H9 (cell line): ENCODE measurements around the gene IL5. TPM values are rescaled to one million over a fixed set of nuclear protein-coding genes. Genes with fewer than 3 reads are reported as not detected.

Experiments
- DNase-seq: peaks from one replicate; pipeline ENCODE4 v3.0.0-alpha.2; 2017
- H2AFZ ChIP-seq: one replicate; pipeline ENCODE4 v1.6.1; 2013; ENCODE audit warnings: mild to moderate bottlenecking, low read length, control low read depth, moderate library complexity
- H2AK5ac ChIP-seq: 2 replicates; pipeline ENCODE4 v1.6.1; 2013; ENCODE audit warnings: low read length, control low read depth, mixed read lengths; ENCODE audit not compliant: insufficient read length
- H2BK120ac ChIP-seq: one replicate; pipeline ENCODE4 v1.6.1; 2013; ENCODE audit warnings: low read depth, mild to moderate bottlenecking, low read length, control low read depth, inconsistent platforms; ENCODE audit not compliant: poor library complexity, severe bottlenecking
- H2BK12ac ChIP-seq: 2 replicates; pipeline ENCODE4 v1.6.1; 2013; ENCODE audit warnings: low read length, control low read depth, mixed read lengths, low read depth; ENCODE audit not compliant: insufficient read length
- H2BK15ac ChIP-seq: 2 replicates; pipeline ENCODE4 v1.6.1; 2013; ENCODE audit warnings: low read depth, low read length, control low read depth
- H2BK20ac ChIP-seq: one replicate; pipeline ENCODE4 v1.6.1; 2013; ENCODE audit warnings: low read depth, mild to moderate bottlenecking, low read length, control low read depth, inconsistent platforms; ENCODE audit not compliant: poor library complexity, severe bottlenecking
- H2BK5ac ChIP-seq: 2 replicates; pipeline ENCODE4 v1.6.1; 2013; ENCODE audit warnings: low read length, control low read depth, mixed read lengths; ENCODE audit not compliant: insufficient read length
- H3K14ac ChIP-seq: 2 replicates; pipeline ENCODE4 v1.6.1; 2013; ENCODE audit warnings: low read length, control low read depth; ENCODE audit not compliant: insufficient read depth
- H3K18ac ChIP-seq: 2 replicates; pipeline ENCODE4 v1.6.1; 2013; ENCODE audit warnings: low read depth, mild to moderate bottlenecking, mixed read lengths, low read length, control low read depth; ENCODE audit not compliant: insufficient read length
- H3K23ac ChIP-seq: 2 replicates; pipeline ENCODE4 v1.6.1; 2013; ENCODE audit warnings: low read length, control low read depth, mixed read lengths, low read depth; ENCODE audit not compliant: insufficient read length
- H3K23me2 ChIP-seq: 2 replicates; pipeline ENCODE4 v1.6.1; 2013; ENCODE audit warnings: low read depth, mild to moderate bottlenecking, mixed read lengths, low read length, control low read depth; ENCODE audit not compliant: insufficient read length, poor library complexity, severe bottlenecking
- H3K27ac ChIP-seq: 2 replicates; pipeline ENCODE4 v1.5.1; 2013; ENCODE audit warnings: low read length, control low read depth, mixed read lengths, low read depth; ENCODE audit not compliant: insufficient read length
- H3K27me3 ChIP-seq: 2 replicates; pipeline ENCODE4 v1.6.1; 2013; ENCODE audit warnings: low read length, control low read depth, inconsistent platforms; ENCODE audit not compliant: insufficient read depth
- H3K4ac ChIP-seq: 2 replicates; pipeline ENCODE4 v1.6.1; 2013; ENCODE audit warnings: low read depth, mild to moderate bottlenecking, control low read depth, inconsistent platforms, low read length, moderate library complexity
- H3K4me1 ChIP-seq: 2 replicates; pipeline ENCODE4 v1.6.1; 2013; ENCODE audit warnings: low read length, control low read depth, inconsistent platforms; ENCODE audit not compliant: insufficient read depth
- H3K4me2 ChIP-seq: 2 replicates; pipeline ENCODE4 v1.6.1; 2013; ENCODE audit warnings: low read length, control low read depth, mixed read lengths; ENCODE audit not compliant: insufficient read length, insufficient read depth
- H3K56ac ChIP-seq: 2 replicates; pipeline ENCODE4 v1.6.1; 2013; ENCODE audit warnings: low read depth, mild to moderate bottlenecking, mixed read lengths, low read length, control low read depth; ENCODE audit not compliant: insufficient read length
- H3K79me1 ChIP-seq: 2 replicates; pipeline ENCODE4 v1.6.1; 2013; ENCODE audit warnings: low read depth, mild to moderate bottlenecking, moderate library complexity, low read length, control low read depth, inconsistent platforms; ENCODE audit not compliant: insufficient read depth, poor library complexity, severe bottlenecking
- H3K79me2 ChIP-seq: 2 replicates; pipeline ENCODE4 v1.6.1; 2013; ENCODE audit warnings: low read length, control low read depth, inconsistent platforms; ENCODE audit not compliant: insufficient read depth
- H3K9ac ChIP-seq: 2 replicates; pipeline ENCODE4 v1.6.1; 2013; ENCODE audit warnings: low read length, control low read depth, mixed read lengths; ENCODE audit not compliant: insufficient read length; ENCODE audit errors: extremely low read depth
- H3K9me3 ChIP-seq: one replicate; pipeline ENCODE4 v1.6.1; 2013; ENCODE audit warnings: low read depth, low read length, inconsistent platforms; ENCODE audit not compliant: control insufficient read depth
- H3T11ph ChIP-seq: one replicate; pipeline ENCODE4 v1.6.1; 2013; ENCODE audit warnings: mild to moderate bottlenecking, low read length, control low read depth, inconsistent platforms
- H4K20me1 ChIP-seq: one replicate; pipeline ENCODE4 v1.6.1; 2013; ENCODE audit not compliant: control insufficient read depth, insufficient read length, insufficient read depth
- H4K5ac ChIP-seq: 2 replicates; pipeline ENCODE4 v1.6.1; 2013; ENCODE audit warnings: low read depth, mild to moderate bottlenecking, mixed read lengths, low read length, control low read depth; ENCODE audit not compliant: insufficient read length
- H4K8ac ChIP-seq: replicated peaks from 2 replicates; pipeline ENCODE4 v1.6.1; 2013; ENCODE audit warnings: low read length, control low read depth, mixed read lengths, low read depth; ENCODE audit not compliant: insufficient read length
- H4K91ac ChIP-seq: 2 replicates; pipeline ENCODE4 v1.6.1; 2013; ENCODE audit warnings: low read depth, mild to moderate bottlenecking, moderate library complexity, mixed read lengths, low read length, control low read depth; ENCODE audit not compliant: insufficient read length
- H3K27ac Mint-ChIP-seq, 3 experiments: 2 replicates in 2 of 3; 3 replicates in 1 of 3; pipeline ENCODE4 v1.8.0; 2020 to 2021; ENCODE audit warnings: mixed read lengths in 3 of 3, mild to moderate bottlenecking in 1 of 3, moderate library complexity in 1 of 3
- H3K27me3 Mint-ChIP-seq: 2 replicates; pipeline ENCODE4 v1.8.0; 2021; ENCODE audit warnings: low read depth, mild to moderate bottlenecking, moderate library complexity, mixed read lengths
- H3K36me3 Mint-ChIP-seq, 3 experiments: 2 replicates in 2 of 3; 3 replicates in 1 of 3; pipeline ENCODE4 v1.8.0; 2020 to 2021; ENCODE audit warnings: low read depth in 3 of 3, mixed read lengths in 3 of 3; ENCODE audit not compliant: insufficient read depth in 1 of 3
- H3K4me1 Mint-ChIP-seq, 2 experiments: 2 replicates each; pipeline ENCODE4 v1.8.0; 2020; ENCODE audit warnings: mixed read lengths in 2 of 2
- H3K4me3 Mint-ChIP-seq, 2 experiments: 2 replicates in 1 of 2; 3 replicates in 1 of 2; pipeline ENCODE4 v1.8.0; 2020 to 2021; ENCODE audit warnings: mild to moderate bottlenecking in 2 of 2, mixed read lengths in 2 of 2, moderate library complexity in 1 of 2
- H3K9me3 Mint-ChIP-seq, 2 experiments: 2 replicates in 1 of 2; 3 replicates in 1 of 2; pipeline ENCODE4 v1.8.0; 2020; ENCODE audit warnings: mild to moderate bottlenecking in 2 of 2, mixed read lengths in 2 of 2, moderate library complexity in 1 of 2
- WGBS: extraction: QIAGEN DNeasy Blood & Tissue Kit; methylation state at CpG from one replicate; pipeline ENCODE4 v1.1.7; 2013; ENCODE audit warnings: missing lambda C conversion rate, low lambda C conversion rate, mixed read lengths; ENCODE audit not compliant: insufficient read length; ENCODE audit errors: extremely low coverage; 5-methylcytosine and 5-hydroxymethylcytosine counted together
- total RNA-seq: library from RNA; stranded (reverse); gene quantifications from 2 replicates; pipeline ENCODE4 v1.2.1, GENCODE V29; 2021
- TF ChIP-seq, protein P1 (sequence below): fragments of 200-600 bp; sonication (generic); conservative IDR thresholded peaks from 3 replicates; pipeline ENCODE4 v1.8.0; 2021; ENCODE audit warnings: antibody characterized with exemption, mild to moderate bottlenecking

The IL5 gene
- total RNA-seq, 1 experiment from 2014 or later, result not detected

DNA sequence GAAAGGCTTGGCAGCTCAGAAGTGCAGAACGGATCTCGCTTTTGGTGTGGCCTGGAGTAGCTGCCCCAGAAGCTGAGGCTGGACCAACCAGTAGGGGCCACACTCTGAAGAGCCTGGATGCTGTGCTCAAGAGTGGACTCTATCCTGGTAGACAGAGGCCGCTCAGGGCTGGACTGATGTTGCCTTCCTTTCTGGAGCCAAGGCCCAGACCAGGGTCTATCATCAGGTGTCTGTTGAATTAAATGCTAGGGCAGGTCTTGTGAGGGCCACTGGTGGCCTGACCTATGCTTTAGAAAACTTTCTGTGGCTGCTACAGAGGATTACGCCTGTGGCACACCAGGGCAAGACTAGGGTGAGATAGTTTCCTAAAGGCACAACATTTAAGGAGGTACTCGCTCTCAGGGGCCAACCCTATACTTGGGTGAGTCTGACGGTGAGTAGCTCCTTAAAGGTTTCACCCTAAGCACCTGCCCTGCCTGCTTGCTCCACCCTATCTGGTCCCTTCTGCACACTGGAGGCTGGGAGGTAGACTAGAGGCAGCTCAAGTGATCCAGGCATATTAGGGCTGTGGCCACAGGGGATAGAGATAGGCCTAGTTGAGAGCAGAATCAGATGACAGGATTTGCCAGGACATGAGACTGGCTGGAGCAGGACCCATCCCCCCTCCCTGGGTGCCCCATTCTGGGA lies 42.9 kb downstream of the IL5 start:
- Histone ChIP-seq H3K79me1 (no peaks in the 10 kb centered on the region), H3K4ac (no peak overlapping the region), H3K4me2 (no peak overlapping the region), H3K27ac (no peak overlapping the region), H3K79me2 (no peaks in the 10 kb centered on the region), H4K20me1 (no peaks in the 10 kb centered on the region), H3K4me1 (0 out of 2 replicates have a peak, but pooled peaks cover 3% of the 10 kb centered on the region), H4K5ac (no peak overlapping the region), H2BK12ac (no peak overlapping the region), H3K9ac (no peak overlapping the region), H2AFZ (no peak overlapping the region), H2BK20ac (no peak overlapping the region), H2AK5ac (no peak overlapping the region), H3K14ac (no peak overlapping the region), H2BK5ac (no peak overlapping the region), H4K91ac (no peak overlapping the region), H3K23me2 (peaks cover 11% of the 10 kb centered on the region), H3T11ph (no peak overlapping the region), H3K9me3 (no peaks in the 10 kb centered on the region), H3K18ac (no peak overlapping the region), H2BK15ac (no peak overlapping the region), H3K23ac (no peak overlapping the region), H3K56ac (no peak overlapping the region), H3K27me3 (no peaks in the 10 kb centered on the region; the same call in 1 of the 2 replicates), H2BK120ac (no peak overlapping the region), H4K8ac (no peak overlapping the region)
- peaks cover 10 to 12% of the 10 kb centered on the region in 2 experiments for H3K4me1 Mint-ChIP-seq
- no peak overlapping the region for H3K4me3 Mint-ChIP-seq
- WGBS, result no CpG with 5 or more reads among the region's 6 CpGs
- DNase-seq, result no peak
- H3K9me3 Mint-ChIP-seq, result no peaks in the 10 kb centered on the region
- TF ChIP-seq, protein P1, sequence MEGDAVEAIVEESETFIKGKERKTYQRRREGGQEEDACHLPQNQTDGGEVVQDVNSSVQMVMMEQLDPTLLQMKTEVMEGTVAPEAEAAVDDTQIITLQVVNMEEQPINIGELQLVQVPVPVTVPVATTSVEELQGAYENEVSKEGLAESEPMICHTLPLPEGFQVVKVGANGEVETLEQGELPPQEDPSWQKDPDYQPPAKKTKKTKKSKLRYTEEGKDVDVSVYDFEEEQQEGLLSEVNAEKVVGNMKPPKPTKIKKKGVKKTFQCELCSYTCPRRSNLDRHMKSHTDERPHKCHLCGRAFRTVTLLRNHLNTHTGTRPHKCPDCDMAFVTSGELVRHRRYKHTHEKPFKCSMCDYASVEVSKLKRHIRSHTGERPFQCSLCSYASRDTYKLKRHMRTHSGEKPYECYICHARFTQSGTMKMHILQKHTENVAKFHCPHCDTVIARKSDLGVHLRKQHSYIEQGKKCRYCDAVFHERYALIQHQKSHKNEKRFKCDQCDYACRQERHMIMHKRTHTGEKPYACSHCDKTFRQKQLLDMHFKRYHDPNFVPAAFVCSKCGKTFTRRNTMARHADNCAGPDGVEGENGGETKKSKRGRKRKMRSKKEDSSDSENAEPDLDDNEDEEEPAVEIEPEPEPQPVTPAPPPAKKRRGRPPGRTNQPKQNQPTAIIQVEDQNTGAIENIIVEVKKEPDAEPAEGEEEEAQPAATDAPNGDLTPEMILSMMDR, result no peak
- H3K27ac Mint-ChIP-seq, result no peak overlapping the region
- H3K36me3 Mint-ChIP-seq, result no peaks in the 10 kb centered on the region; a peak in 1 of 7 replicates
- no peaks in the 10 kb centered on the region for H3K27me3 Mint-ChIP-seq
